Measurements from ENCODE around the gene CACNA1C.

DNA sequence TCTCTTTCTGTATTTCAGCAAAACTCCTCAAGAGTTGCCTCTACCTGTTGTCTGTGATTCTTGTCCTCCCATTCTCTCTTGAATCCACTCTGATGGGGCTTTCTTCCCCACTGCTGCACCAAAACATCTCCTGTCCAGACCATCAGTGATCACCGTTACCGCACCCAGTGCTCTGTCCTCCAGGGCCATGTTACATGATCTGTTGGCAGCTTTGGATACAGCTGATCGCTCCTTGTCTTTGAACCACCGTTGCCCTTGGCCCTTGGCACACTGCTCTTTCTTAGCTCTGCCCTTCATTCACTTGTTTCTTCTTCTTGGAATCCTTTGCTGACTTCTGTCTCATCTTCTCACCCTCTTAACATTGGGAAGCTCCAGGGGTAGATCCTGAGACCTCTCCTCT, 408.3 kb downstream of the CACNA1C start:
- TF ChIP-seq CTCF (conservative IDR thresholded peaks at IDR 0.05 in 1 of 2, IDR thresholded peaks at IDR 0.05 in 1 of 2; ENCODE audit: extremely low read depth in 1 of 2, insufficient read depth in 1 of 2, low read depth in 1 of 2, low read length in 2 of 2) (no peak), EZH2 (IDR thresholded peaks at IDR 0.05; ENCODE audit: borderline replicate concordance, low read length) (no peak)
